Measurements from ENCODE around the gene FHIT. TPM values are rescaled to one million over a fixed set of nuclear protein-coding genes. Genes with fewer than 3 reads are reported as not detected.

FHIT gene
- total and polyA plus RNA-seq, 2 of the 4 experiments (the other 2 are of a cell fraction), result 0.07 TPM; not detected in 1

DNA sequence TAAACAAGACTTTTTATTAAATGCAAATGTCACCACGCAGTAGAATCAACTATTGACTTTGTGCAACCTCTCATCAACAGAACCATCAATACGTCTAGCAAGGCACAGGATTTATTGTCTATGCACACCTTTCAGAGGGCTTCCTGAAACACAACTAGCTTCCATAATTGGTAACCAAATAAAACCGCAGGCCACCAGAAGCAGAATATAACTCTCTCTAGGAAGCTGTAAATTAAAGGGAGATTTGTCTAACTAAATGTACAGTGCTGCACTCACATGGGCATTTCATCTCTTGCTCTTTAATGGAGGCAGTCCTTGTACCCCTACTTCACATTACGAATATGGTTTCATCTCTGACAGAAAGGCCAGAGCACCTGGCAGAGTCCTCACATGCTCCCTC is 93.0 kb downstream of the FHIT start:
- no peaks in the 10 kb centered on the region for H3K36me3 ChIP-seq (ENCODE audit: control insufficient read depth, insufficient read depth, low read length)
- H2AK9ac ChIP-seq (replicated peaks; ENCODE audit: low read depth, low read length, poor library complexity), result no peak overlapping the region
- no peaks in the 10 kb centered on the region for H3K27me3 ChIP-seq (ENCODE audit: control insufficient read depth, insufficient read depth, low read length)
- no peaks in the 10 kb centered on the region for H3K9me3 ChIP-seq (ENCODE audit: control insufficient read depth, insufficient read depth, low read length)
- H3K4ac ChIP-seq (ENCODE audit: low read depth, low read length), result no peak overlapping the region
- H3K4me3 ChIP-seq (ENCODE audit: insufficient read depth, low read depth, low read length), result no peak overlapping the region
- in situ Hi-C loops (cut with MboI; ENCODE audit: low sequenced_read_pairs), result no loop called here
- no peak overlapping the region for H2AFZ ChIP-seq (replicated peaks; ENCODE audit: low read length, poor library complexity)
- H3K9ac ChIP-seq (ENCODE audit: low read depth, low read length), result no peak overlapping the region
- no CpG with 5 or more reads among the region's 4 CpGs for whole genome bisulfite sequencing, 2 experiments (ENCODE audit: extremely low coverage in 2 of 2, insufficient read length in 1 of 2)
- ATAC-seq (ENCODE audit: low read depth), result no peak
- no peak overlapping the region for H2BK120ac ChIP-seq (ENCODE audit: low read depth, low read length)
- no peak overlapping the region for H4K8ac ChIP-seq (ENCODE audit: low read depth in 2 of 2, low read length in 2 of 2)
- H2BK20ac ChIP-seq (ENCODE audit: low read depth, low read length), result no peak overlapping the region
- intact Hi-C loops (cut with micrococcal nuclease), result no loop called here
- BruUV-seq (replicated peaks), result no TSS peak
- H3K79me1 ChIP-seq (ENCODE audit: low read depth in 1 of 2, low read length in 2 of 2), result no peaks in the 10 kb centered on the region
- no peak overlapping the region for H3K23ac ChIP-seq (ENCODE audit: low read depth, low read length)
- ChIA-PET CTCF (no interaction called here), POLR2A (ENCODE audit: unreplicated experiment) (no interaction called here)
- H4K20me1 ChIP-seq (ENCODE audit: insufficient read depth, low read length), result no peaks in the 10 kb centered on the region
- no peaks in the 10 kb centered on the region for H3K9me1 ChIP-seq (ENCODE audit: insufficient read depth, low read length)
- H2AK5ac ChIP-seq (ENCODE audit: low read depth, low read length), result no peak overlapping the region
- no peak overlapping the region for H3K27ac ChIP-seq (ENCODE audit: insufficient read depth, low read length)
- DNase-seq, result no peak
- no peak overlapping the region for H4K91ac ChIP-seq (ENCODE audit: insufficient read depth, low read depth, low read length)
- no peak overlapping the region for H4K5ac ChIP-seq (ENCODE audit: low read depth, low read length)
- no peak overlapping the region for H3K14ac ChIP-seq (replicated peaks; ENCODE audit: low read depth, low read length)
- H3K4me1 ChIP-seq (ENCODE audit: control insufficient read depth, insufficient read depth, low read length), result no peaks in the 10 kb centered on the region
- dilution Hi-C loops (cut with HindIII; ENCODE audit: low sequenced_read_pairs, unreplicated experiment), result no loop called here
- no peak overlapping the region for H3K56ac ChIP-seq (ENCODE audit: extremely low read depth, insufficient read depth, low read length)
- no peak overlapping the region for H3K18ac ChIP-seq (ENCODE audit: low read depth, low read length)
- H2BK5ac ChIP-seq (ENCODE audit: low read depth, low read length, poor library complexity, severe bottlenecking), result no peak overlapping the region
- no peak for TF ChIP-seq MAFK (IDR thresholded peaks at IDR 0.05; ENCODE audit: low read depth, low read length)
- TF ChIP-seq RCOR1 (IDR thresholded peaks at IDR 0.05; ENCODE audit: insufficient replicate concordance, low read length), result no peak
- TF ChIP-seq MXI1 (IDR thresholded peaks at IDR 0.05; ENCODE audit: borderline replicate concordance, low read depth, low read length), result no peak
- TF ChIP-seq MAZ (IDR thresholded peaks at IDR 0.05; ENCODE audit: borderline replicate concordance, low read depth, low read length), result no peak
- TF ChIP-seq, protein P1, sequence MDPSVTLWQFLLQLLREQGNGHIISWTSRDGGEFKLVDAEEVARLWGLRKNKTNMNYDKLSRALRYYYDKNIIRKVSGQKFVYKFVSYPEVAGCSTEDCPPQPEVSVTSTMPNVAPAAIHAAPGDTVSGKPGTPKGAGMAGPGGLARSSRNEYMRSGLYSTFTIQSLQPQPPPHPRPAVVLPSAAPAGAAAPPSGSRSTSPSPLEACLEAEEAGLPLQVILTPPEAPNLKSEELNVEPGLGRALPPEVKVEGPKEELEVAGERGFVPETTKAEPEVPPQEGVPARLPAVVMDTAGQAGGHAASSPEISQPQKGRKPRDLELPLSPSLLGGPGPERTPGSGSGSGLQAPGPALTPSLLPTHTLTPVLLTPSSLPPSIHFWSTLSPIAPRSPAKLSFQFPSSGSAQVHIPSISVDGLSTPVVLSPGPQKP (IDR thresholded peaks at IDR 0.05; ENCODE audit: borderline replicate concordance, low read depth, low read length), result no peak
- TF ChIP-seq CEBPB (IDR thresholded peaks at IDR 0.05; ENCODE audit: low read depth, low read length), result no peak
- no peak for TF ChIP-seq CHD1 (IDR thresholded peaks at IDR 0.05; ENCODE audit: low read depth, low read length)
- no peak for TF ChIP-seq BHLHE40 (IDR thresholded peaks at IDR 0.05; ENCODE audit: low read depth, low read length)
- TF ChIP-seq FOS (IDR thresholded peaks at IDR 0.05; ENCODE audit: low read depth, low read length), result no peak
- no peak for TF ChIP-seq RFX5 (IDR thresholded peaks at IDR 0.05; ENCODE audit: low read depth, low read length)
- TF ChIP-seq, protein P2, sequence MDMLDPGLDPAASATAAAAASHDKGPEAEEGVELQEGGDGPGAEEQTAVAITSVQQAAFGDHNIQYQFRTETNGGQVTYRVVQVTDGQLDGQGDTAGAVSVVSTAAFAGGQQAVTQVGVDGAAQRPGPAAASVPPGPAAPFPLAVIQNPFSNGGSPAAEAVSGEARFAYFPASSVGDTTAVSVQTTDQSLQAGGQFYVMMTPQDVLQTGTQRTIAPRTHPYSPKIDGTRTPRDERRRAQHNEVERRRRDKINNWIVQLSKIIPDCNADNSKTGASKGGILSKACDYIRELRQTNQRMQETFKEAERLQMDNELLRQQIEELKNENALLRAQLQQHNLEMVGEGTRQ (IDR thresholded peaks at IDR 0.05; ENCODE audit: low read depth, low read length), result no peak
- TF ChIP-seq, protein P3, sequence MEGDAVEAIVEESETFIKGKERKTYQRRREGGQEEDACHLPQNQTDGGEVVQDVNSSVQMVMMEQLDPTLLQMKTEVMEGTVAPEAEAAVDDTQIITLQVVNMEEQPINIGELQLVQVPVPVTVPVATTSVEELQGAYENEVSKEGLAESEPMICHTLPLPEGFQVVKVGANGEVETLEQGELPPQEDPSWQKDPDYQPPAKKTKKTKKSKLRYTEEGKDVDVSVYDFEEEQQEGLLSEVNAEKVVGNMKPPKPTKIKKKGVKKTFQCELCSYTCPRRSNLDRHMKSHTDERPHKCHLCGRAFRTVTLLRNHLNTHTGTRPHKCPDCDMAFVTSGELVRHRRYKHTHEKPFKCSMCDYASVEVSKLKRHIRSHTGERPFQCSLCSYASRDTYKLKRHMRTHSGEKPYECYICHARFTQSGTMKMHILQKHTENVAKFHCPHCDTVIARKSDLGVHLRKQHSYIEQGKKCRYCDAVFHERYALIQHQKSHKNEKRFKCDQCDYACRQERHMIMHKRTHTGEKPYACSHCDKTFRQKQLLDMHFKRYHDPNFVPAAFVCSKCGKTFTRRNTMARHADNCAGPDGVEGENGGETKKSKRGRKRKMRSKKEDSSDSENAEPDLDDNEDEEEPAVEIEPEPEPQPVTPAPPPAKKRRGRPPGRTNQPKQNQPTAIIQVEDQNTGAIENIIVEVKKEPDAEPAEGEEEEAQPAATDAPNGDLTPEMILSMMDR (conservative IDR thresholded peaks at IDR 0.05; ENCODE audit: low read depth, low read length), result no peak
- TF ChIP-seq RAD21 (IDR thresholded peaks at IDR 0.05; ENCODE audit: low read length), result no peak
- TF ChIP-seq SMC3 (IDR thresholded peaks at IDR 0.05; ENCODE audit: low read depth, low read length), result no peak
- no peak for TF ChIP-seq NFE2L2 (IDR thresholded peaks at IDR 0.05; ENCODE audit: low read depth, low read length)
- TF ChIP-seq POLR2A (IDR thresholded peaks at IDR 0.05; ENCODE audit: low read depth, low read length), result no peak
- no peak overlapping the region for H3K4me2 ChIP-seq (ENCODE audit: low read depth, low read length)
- no peak overlapping the region for H2BK15ac ChIP-seq (ENCODE audit: low read depth, low read length)
